Stimulated activated CD4-positive, alpha-beta T cell treated with anti-CD3 and anti-CD28 coated beads, Interleukin-4, amount 100 ng/mL, for 48 hours (primary cell): ENCODE data around the gene ZSCAN2.
A peak's percentile ranks its signal among the peaks of the same experiment; 100 is the strongest.
"Not testable (repeated sequence)": the region's sequence is repeated elsewhere in the genome, so short reads cannot be mapped to it uniquely, and the experiment has no call there.

Experiments
- DNase-seq, 2 donors: peaks; one replicate each; pipeline ENCODE4 v3.0.0-alpha.2; 2020; ENCODE audit warnings: low read depth in 2 of 2

Gene ZSCAN2

DNA sequence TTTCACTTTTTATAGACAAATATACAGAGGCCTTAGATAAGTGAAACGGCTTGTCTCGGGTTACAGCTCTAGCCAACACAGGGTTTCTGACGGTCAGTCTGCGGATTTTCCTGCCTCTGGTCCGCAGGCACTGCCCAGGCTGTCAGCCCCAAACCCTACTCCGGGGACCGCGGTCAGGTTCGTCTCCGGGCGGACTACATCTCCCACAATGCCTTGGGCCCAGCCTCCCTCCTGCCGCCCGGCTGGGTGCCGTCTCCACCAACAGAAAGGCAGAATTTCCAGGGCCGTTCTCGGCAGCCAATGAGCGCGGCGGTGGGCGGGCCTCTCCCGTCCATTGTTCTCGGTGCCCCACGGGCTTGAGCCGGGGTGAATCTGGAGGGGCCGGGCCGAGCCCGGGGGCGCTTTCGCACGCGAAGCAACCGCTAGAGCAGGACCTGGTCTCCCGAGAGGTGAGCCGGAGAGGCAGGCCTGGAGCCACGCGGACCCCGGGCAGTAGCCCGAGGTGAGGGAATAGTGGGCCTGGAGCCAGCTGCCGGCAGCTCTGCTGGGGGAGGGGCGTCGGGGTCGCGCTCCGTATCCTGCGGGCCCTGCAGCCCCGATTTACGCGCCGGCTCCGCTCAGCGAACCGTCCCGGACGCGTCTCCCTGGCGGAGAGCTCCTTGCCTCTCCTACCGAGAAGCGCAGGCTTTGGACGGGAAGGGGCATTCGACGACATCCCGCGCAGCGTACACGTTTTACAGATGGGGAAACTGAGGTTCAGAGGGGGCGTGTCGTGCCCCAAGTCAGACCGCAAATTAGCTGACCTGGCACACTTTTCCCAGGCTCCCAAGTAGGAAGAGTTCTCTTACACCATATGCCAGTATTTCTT is at the start of gene ZSCAN2:
Gene ZSCAN2 (plus strand): TSS at position 323 of the 868 bp plus-strand sequence. CDS start 2,919 bp downstream, outside the sequence.
- DNase-seq: peak; percentile 92 to 95

DNA sequence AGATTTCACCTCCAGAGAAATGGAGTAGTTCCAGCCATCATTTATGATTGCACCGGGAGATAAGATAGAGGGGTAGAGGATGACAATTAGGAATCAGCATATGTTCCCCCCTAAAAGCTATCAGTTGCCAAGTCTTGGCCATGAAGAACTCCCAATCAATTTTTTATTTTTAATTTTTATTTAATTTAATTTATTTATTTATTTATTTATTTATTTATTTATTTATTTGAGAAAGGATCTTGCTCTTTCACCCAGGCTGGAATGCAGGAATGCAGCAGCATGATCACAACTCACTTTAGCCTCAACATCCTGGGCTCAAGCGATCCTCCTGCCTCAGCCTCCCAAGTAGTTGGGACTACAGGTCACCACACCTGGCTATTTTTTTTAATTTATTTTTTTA is 49.2 kb upstream of the ZSCAN2 start:
- DNase-seq: not testable (repeated sequence)

DNA sequence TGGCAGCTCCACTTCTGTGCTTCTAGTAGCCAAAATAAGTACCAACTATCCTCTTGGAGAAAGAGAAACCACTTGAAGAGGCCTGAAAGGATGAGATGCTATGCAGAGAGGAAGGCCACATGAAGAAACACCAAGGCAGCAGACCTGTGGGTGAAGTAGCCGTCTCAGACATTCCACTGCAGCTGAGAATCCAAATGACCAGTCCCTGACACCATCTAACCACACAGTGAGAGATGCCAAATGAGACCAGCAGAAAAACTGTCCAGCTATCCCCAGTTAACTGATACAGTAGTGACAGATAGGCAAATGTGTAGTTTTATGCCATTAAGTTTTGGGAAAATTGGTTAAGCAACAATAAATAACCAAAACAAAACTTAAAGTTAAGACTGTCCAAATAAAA is 47.9 kb upstream of the ZSCAN2 start:
- DNase-seq: no peak

DNA sequence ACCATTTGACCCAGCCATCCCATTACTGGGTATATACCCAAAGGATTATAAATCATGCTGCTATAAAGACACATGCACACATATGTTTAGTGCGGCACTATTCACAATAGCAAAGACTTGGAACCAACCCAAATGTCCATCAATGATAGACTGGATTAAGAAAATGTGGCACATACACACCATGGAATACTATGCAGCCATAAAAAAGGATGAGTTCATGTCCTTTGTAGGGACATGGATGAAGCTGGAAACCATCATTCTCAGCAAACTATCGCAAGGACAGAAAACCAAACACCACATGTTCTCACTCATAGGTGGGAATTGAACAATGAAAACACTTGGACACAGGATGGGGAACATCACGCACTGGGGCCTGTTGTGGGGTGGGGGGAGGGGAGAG is 44.1 kb upstream of the ZSCAN2 start:
- not testable (repeated sequence) for DNase-seq

DNA sequence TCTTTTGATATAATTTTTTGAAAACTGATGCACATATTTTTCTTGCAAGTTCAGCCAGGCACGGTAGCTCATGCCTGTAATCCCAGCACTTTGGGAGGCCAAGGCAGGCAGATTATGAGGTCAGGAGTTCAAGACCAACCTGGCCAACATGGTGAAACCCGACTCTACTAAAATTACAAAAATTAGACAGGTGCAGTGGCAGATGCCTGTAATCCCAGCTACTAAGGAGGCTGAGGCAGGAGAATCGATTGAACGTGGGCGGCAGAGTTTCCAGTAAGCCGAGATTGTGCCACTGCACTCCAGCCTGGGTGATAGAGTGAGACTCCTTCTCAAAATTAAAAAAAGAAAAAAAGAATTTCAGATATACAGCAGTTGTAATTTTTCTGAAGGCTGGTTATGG is 32.8 kb upstream of the ZSCAN2 start:
- not testable (repeated sequence) for DNase-seq

DNA sequence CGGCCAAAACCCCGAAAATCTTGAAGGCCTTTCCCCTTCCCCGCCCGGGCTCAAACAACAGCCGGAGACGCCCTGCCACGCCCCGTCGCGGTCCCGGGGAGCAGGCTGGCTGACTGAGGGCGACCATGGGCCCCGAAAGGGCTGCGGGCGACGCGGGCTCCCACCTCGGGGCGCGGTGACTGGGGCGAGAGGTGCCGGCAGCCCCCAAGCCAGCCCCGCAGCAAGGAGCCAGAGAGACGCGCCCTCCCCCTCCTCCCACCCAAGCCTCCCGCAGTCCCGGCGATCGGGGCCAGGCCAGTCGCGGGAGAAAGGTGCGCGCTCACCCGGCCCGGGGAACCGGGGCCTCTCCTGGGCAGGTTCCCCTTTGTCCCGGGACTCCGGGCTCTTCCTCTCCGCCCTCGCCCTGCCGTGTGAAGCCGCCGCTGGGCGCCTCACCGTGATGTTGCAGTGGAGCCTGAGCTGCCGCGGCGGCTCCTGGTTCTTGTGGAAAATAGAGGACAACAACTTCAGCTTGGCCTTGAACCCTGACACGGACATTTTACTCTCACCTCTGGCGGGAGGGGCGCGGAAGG is 30.6 kb upstream of the ZSCAN2 start:
- peak; percentile 31 to 40 for DNase-seq

DNA sequence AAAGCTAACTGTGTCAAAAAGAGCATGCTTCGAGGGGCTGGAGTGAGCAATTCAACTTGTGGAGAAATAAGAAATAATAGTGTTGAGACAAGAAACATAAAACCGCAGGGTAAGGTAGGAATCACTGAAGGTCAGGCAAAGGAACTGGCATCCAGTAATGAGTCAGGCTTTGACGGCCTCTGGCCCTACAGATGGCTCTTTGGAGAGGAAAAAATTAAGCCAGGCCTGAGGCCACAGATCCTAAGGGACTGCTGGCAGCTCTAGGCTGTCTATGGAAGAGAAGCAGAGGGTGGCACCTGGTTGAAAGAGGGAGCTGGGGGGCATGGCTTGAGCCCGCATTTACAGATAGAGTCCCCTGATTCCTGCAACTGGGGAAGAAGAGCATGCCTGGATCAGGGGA is 28.6 kb upstream of the ZSCAN2 start:
- DNase-seq: no peak

DNA sequence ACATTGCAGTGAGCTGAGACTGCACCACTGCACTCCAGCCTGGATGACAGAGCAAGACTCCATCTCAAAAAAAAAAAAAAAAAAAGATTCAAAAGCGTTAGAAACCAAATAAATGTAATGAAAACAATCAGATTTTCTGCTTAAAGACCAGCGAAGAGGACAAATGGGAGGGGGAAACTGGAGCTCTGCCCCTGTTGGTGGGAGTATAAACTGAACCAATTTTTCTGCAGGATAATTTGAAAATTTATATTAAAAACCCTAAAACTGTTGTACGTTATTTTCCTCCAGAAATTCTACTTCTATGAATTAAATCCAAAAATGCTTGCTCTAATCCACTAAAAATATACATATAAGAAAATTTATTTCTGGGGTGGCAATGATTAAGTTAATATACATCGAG is 25.3 kb upstream of the ZSCAN2 start:
- no peak for DNase-seq

DNA sequence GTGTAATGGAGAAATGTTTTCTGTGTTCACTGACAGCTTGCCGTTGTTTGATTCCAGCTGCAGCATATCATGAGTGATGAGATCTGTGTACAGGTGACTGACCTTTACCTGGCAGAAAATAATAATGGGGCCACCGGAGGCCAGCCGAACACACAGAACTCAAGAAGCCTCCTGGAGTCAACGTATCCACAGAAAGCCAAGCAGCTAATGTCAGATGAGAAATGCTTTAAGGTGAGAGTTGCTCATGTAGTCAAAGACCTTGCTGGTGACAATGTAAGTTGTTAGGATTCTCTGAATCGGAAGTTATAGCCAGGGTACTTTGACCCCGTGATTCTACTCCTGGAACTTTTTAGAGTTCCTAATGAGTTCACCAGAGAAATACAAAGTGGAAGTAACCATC is 22.9 kb upstream of the ZSCAN2 start:
- not testable (repeated sequence) for DNase-seq

DNA sequence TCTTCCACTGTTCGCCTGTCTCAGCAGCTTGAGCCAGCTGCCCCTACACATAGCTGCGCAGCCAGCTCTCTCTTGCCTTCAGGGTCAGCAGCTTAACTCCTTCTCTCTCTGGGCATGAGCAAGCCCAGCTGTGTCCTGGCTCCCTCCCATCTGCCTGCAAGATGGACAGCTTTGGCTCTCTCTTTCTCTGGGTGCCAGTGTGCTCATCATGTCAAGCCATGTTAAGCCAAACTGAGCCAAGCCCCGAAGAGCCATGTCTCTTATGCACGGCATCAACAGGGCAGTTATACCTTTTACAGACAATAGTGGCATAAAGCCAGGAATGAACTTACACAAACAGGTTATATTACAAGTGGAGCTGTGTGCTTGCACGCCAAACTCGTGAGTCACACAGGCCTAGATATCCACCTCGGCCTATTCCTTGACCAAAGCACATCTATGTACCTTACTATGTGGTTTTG is 21.5 kb upstream of the ZSCAN2 start:
- DNase-seq: not testable (repeated sequence)

DNA sequence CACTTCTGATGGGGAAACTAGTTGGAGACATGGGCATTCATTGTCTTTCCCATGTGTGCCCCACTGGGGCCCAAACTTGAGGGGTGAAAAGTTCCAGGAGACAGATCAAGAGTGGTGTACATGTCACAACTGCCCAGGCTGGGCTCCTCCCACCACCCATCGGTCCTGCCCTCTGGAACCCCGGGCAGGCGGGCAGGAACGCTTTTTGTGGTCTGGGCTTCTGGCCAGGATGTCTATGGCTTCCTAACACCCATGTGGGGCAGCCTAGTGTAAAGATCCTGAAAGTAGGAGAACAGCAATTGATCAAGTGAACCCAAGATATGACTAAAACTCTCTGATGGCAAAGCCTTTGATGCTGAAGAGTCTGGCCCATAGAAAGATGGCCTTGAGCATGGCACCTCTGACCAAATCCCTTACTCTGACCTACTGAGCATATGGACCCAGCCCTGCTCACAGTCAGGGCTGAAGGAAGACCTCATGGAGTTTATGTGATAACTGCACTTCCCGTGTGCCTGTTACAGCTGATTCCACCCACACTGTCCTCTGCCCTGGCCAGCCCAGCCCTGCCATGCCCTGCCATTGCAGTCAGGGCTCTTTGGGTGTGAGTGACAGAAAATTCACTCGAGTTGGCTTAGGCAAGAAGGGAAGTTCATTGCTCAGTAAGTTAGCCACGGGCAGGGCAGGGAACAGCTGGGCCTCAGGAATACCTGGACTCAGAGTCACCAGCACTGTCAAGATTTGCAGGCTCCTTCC is 19.0 kb upstream of the ZSCAN2 start:
- not testable (repeated sequence) for DNase-seq

DNA sequence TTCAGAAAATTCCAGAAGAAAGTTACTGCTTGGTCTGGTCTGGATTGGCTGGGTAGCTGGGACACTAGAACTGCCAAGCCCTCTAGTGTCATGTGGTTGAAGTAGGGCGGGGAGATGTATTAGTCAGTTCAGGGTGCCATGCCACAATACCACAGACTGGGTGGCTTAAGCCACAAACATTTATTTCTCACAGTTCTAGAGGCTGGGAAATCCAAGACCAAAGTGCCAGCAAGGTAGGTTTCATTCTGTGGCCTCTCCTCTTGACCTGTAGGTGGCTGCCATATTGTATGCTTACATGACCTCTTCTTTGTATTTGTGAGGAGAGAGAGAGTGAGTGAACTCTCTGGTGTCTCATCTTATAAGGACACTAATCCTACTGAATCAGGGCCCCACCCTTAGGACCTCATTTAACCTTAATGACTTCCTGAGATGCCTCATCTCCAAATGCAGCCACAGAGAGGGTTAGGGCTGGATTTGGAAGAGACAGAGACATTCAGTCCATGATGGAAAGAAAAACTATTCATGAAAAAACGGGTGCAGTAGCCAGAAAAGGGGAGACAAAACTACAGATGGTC is 18.1 kb upstream of the ZSCAN2 start:
- no peak for DNase-seq

DNA sequence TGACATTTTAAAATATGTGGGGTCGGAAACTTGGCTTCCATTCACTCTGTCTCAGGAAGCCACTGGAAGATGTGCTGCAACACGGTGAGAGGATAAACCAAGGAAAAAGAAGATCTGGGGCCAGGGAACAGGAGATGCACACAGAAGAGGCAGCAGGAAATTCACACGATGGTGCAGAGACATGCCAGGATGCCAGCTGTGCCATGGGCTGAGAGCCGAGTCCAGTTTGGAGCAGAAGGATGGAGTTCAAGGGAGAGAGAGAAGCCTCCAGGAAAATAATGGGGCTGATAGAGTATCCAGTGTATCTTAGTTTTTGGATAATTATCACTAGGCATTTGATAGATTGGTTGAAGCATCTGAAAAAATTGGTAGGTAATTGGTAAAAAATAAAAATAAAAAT is 16.9 kb upstream of the ZSCAN2 start:
- DNase-seq: not testable (repeated sequence)

DNA sequence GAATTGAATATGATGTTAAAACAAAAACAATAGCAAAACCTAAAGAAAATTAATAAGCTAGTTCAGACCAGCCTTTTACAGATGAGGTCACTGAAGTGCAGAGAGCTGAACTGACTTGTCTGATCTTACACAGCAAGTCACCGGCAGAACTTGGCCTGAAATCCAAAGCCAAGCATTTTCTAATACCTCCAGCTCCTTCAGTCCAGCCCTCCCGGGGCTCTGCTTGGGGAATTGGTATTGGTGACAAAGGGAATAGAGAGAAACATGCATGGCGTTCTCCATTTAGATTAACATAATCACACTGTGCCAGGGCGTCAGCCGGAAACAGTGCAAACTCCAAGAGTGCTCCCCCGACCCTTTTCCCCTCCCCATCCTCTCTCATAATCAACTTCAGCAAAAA is 14.1 kb upstream of the ZSCAN2 start:
- no peak for DNase-seq

DNA sequence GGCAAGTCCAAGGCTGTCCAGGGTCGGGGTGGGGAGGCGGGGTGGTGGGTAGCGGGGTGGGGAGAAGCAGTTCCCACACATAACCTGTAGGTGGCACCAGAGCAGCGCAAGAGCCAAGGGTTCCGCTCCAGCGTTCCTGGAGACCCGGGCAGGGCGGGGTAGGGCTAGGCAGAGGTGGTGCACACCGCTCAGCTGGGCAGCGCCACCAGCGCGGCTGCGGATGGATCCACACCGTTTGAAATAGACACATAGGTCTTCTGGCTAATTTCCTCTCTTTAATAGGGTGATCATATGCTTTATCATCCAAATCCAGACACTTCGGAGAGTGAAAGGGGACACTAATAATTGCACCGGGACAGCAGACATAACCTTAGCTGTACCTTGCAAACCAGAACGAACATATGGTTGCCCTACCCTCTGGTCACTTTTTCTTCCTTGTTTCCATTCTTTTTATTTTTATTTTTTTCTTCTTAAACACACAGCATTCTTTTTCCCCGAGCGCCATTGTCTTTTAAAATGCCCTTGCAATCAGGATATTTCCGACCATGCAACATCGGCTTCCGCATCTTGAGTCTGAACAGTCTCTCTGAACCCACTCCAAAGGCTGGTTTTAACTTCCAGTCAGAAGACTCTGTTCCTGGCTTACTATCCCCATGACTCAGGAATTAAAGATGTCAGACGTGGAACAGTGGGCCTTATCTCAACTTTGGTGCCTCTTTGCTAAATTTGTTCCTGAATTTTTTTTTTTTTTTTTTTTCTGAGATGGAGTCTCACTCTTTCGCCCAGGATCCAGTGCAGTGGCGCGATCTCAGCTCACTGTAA is 12.5 kb upstream of the ZSCAN2 start:
- DNase-seq: peak; percentile 79 to 84

DNA sequence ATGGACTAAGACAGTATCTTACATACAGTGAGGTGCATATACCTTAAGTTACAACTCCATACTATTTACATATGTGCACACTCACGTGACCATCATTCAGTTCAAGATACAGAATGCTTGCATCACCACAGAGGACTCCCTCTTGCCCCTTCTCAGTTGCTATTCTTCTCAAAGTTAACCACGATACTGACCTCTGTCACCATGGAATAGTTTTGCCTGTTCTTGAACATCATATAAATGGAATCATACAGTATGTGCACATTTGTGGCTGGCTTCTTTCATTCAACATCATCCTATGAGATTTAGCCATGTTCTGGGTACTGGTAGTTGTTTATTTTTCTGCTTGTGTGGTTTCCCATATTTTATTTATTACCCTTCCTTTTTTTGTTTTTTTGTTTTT is 10.4 kb upstream of the ZSCAN2 start:
- DNase-seq: no peak

DNA sequence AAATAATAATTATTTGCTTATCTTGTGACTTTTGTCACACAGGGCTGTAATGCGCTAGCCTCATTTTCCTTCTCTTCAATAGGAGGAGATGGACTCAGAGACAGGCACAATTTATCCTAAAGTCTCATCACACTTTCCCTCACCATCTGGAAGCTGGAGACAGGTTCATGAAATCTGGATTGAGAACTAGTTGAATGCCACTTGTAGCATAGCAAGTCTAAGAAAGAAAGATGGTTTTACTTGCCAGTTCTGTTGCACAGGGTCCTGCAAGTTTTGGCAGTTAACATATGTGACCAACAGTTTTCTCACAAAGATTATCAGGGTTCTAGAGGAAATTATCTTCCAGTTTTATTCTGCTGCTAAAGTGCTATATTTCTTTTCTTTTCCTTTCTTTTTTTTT is 9.0 kb upstream of the ZSCAN2 start:
- DNase-seq: no peak

DNA sequence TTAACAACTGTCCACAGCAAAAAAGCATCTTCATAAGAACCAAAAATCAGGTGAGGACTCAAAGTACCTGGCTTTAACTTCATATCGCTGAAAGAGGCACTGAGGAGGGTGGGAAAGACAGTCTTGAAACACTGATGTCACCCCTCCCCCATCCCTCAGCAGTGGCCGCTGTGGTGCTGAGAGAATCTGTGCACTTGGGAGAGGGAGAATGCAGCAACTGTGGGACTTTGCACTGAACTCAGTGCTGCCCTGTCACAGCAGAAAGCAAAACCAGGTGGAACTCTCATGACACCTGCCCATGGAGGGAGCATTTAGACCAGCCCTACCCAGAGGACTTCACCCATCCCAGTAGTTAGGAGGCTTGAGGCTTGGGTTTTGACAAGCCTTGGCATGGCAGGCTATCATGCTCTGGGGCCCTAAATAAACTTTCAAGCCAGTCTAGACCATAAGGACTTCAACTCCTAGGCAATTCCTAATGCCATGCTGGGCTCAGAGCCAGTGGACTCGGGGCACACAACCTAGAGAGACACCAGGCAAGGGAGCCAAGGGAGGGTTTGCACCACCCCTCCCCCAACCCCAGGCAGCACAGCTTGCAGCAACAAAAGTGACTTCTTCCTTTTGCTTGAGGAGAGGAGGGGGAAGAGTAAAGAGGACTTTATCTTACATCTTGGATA is 6.1 kb upstream of the ZSCAN2 start:
- DNase-seq: no peak

DNA sequence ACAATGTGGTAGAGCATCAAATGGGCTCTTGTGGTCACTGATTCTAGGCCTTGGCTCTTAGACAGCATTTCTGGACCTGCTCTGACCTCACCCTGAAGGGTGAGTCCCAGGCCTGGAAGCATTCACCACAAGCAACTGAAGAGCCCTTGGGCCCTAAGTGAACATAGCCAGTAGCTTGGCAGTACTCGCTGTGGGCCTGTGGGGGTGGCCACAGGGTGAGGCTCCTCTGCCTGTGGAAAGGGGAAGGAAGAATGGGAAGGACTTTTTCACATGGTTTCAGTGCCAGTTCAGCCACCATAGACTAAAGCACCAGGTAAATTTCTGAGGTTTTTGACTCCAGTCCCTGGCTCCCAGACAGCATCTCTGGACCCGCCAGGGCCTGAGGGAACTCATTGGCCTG is 5.1 kb upstream of the ZSCAN2 start:
- no peak for DNase-seq

DNA sequence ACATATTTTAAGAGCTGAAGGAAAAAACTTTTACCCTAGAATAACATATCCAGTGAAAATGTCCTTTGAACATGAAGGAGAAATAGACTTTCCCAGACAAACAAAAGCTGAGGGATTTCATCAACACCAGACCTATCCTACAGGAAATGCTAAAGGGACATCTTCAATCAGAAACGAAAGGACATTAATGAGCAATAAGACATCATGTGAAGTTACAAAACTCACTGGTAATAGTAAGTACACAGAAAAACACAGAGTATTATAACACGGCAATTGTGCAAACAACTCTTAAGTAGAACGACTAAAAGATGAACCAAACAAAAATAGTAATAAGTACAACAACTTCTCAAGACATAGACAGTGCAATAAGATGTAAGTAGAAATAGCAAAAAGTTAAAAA is 3.5 kb upstream of the ZSCAN2 start:
- DNase-seq: no peak

DNA sequence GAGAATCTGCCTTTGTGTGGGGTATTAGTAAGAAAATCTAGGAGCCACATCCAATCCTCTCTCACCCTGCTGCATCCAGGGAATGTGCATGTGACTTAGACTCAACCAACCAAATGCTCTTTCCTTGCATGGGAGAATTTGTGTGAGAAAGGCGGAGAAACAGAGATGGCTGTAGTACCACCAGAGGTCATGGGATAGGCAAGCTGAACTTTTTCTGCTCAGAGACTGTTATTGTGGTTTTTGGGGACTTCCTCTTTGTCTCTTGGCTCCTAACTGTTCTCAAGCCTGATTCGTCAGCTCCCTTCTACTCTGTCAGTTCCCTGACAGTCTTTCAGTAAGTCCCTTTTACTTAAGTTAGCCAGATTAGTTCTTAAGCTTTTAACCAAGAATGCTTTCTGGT is 2.6 kb upstream of the ZSCAN2 start:
- DNase-seq: no peak
